Glutamatergic neuron (in vitro differentiated cells): ENCODE data around the gene AQP2. TPM values are rescaled to one million over a fixed set of nuclear protein-coding genes. Genes with fewer than 3 reads are reported as not detected.

Experiments used
- DNase-seq: peaks from one replicate; pipeline ENCODE4 v3.0.0; 2022
- H3K27ac Mint-ChIP-seq: one replicate; pipeline ENCODE4 v1.8.0; 2020; ENCODE audit warnings: mild to moderate bottlenecking, mixed read lengths, inconsistent platforms; ENCODE audit not compliant: unreplicated experiment
- H3K27me3 Mint-ChIP-seq: one replicate; pipeline ENCODE4 v1.8.0; 2020; ENCODE audit warnings: mild to moderate bottlenecking, moderate library complexity, mixed read lengths, inconsistent platforms; ENCODE audit not compliant: unreplicated experiment
- H3K36me3 Mint-ChIP-seq: one replicate; pipeline ENCODE4 v1.8.0; 2020; ENCODE audit warnings: mild to moderate bottlenecking, mixed read lengths, inconsistent platforms; ENCODE audit not compliant: unreplicated experiment
- H3K4me1 Mint-ChIP-seq: one replicate; pipeline ENCODE4 v1.8.0; 2020; ENCODE audit warnings: mild to moderate bottlenecking, low read depth, mixed read lengths, inconsistent platforms; ENCODE audit not compliant: unreplicated experiment
- H3K4me3 Mint-ChIP-seq: one replicate; pipeline ENCODE4 v1.8.0; 2020; ENCODE audit warnings: mild to moderate bottlenecking, mixed read lengths, inconsistent platforms; ENCODE audit not compliant: unreplicated experiment
- H3K9me3 Mint-ChIP-seq: one replicate; pipeline ENCODE4 v1.8.0; 2020; ENCODE audit warnings: mild to moderate bottlenecking, moderate library complexity, mixed read lengths, inconsistent platforms; ENCODE audit not compliant: unreplicated experiment
- CTCF ChIP-seq: fragments of 200-600 bp; sonication (generic); IDR thresholded peaks from one replicate; pipeline ENCODE4 v1.5.0; 2021; ENCODE audit not compliant: partially characterized antibody, unreplicated experiment
- total RNA-seq: library from RNA; stranded (reverse); fragmentation: NEBNext Ultra II Directional; extraction: Animal tissue kit (Norgen Biotek cat#: 25700); gene quantifications from one replicate; pipeline ENCODE4 v1.2.1, GENCODE V29; 2021; ENCODE audit not compliant: unreplicated experiment

The AQP2 gene
- total RNA-seq, 1 donor from 2014 or later = not detected

GRCh38 chr12:49934505-49934904 lies 16.0 kb upstream of the AQP2 start:
- H3K36me3 Mint-ChIP-seq = peaks cover 8% of the 10 kb centered on the region
- no peak overlapping the region for H3K27ac Mint-ChIP-seq
- DNase-seq = no peak
- no peak for TF ChIP-seq CTCF
- H3K4me1 Mint-ChIP-seq = peaks cover 3% of the 10 kb centered on the region
- no peak overlapping the region for H3K4me3 Mint-ChIP-seq
- no peaks in the 10 kb centered on the region for H3K27me3 Mint-ChIP-seq
- H3K9me3 Mint-ChIP-seq = peaks cover 2% of the 10 kb centered on the region

GRCh38 chr12:49936925-49937324 lies 13.6 kb upstream of the AQP2 start:
- H3K36me3 Mint-ChIP-seq = peaks cover 8% of the 10 kb centered on the region
- DNase-seq = no peak
- H3K27ac Mint-ChIP-seq = no peak overlapping the region
- peaks cover 4% of the 10 kb centered on the region for H3K27me3 Mint-ChIP-seq
- H3K4me3 Mint-ChIP-seq = no peak overlapping the region
- no peak for TF ChIP-seq CTCF
- H3K9me3 Mint-ChIP-seq = peaks cover 5% of the 10 kb centered on the region
- H3K4me1 Mint-ChIP-seq = peaks cover 3% of the 10 kb centered on the region

GRCh38 chr12:49937639-49938300 lies 12.8 kb upstream of the AQP2 start:
- peaks cover 4% of the 10 kb centered on the region for H3K27me3 Mint-ChIP-seq
- no peak overlapping the region for H3K27ac Mint-ChIP-seq
- TF ChIP-seq CTCF = no peak
- H3K9me3 Mint-ChIP-seq = peaks cover 5% of the 10 kb centered on the region
- H3K4me1 Mint-ChIP-seq = peaks cover 3% of the 10 kb centered on the region
- H3K4me3 Mint-ChIP-seq = no peak overlapping the region
- H3K36me3 Mint-ChIP-seq = peaks cover 8% of the 10 kb centered on the region
- no peak for DNase-seq

- Mint-ChIP-seq H3K27me3 (peaks cover 4% of the 10 kb centered on the region), H3K27ac (no peak overlapping the region), H3K36me3 (peaks cover 8% of the 10 kb centered on the region), H3K9me3 (peaks cover 5% of the 10 kb centered on the region), H3K4me3 (no peak overlapping the region), H3K4me1 (peaks cover 2% of the 10 kb centered on the region)
- DNase-seq = no peak
- no peak for TF ChIP-seq CTCF
Measured at GRCh38 chr12:49939307-49939706, 11.2 kb upstream of the AQP2 start.

- DNase-seq = no peak
- TF ChIP-seq CTCF = no peak
- no peak overlapping the region for H3K27ac Mint-ChIP-seq
- H3K9me3 Mint-ChIP-seq = peaks cover 3% of the 10 kb centered on the region
- H3K27me3 Mint-ChIP-seq = peaks cover 4% of the 10 kb centered on the region
- H3K36me3 Mint-ChIP-seq = peaks cover 4% of the 10 kb centered on the region
- H3K4me3 Mint-ChIP-seq = no peak overlapping the region
- H3K4me1 Mint-ChIP-seq = peaks cover 2% of the 10 kb centered on the region
Measured at GRCh38 chr12:49939707-49940106, 10.8 kb upstream of the AQP2 start.
